K562 (cell line): ENCODE results near the gene DGKA. TPM values are rescaled to one million over a fixed set of nuclear protein-coding genes. Genes with fewer than 3 reads are reported as not detected.

Experiments
- CLOCK ChIP-seq: fragments of 250-450 bp; sonication (Bioruptor Pico); IDR thresholded peaks from 2 replicates; pipeline ENCODE4 v1.4.0; 2020; ENCODE audit warnings: mild to moderate bottlenecking, moderate library complexity, borderline replicate concordance
- CREB5 ChIP-seq: fragments of 250-450 bp; sonication (Bioruptor Pico); IDR thresholded peaks from 2 replicates; pipeline ENCODE4 v1.5.0; 2020; ENCODE audit warnings: mild to moderate bottlenecking
- ELK1 ChIP-seq: sonication (generic); formaldehyde crosslinking; IDR thresholded peaks from 2 replicates; pipeline ENCODE4 v1.8.1; 2022; ENCODE audit warnings: missing genetic modification reagents
- ETS2 ChIP-seq: IDR thresholded peaks from 2 replicates; pipeline ENCODE4 v1.6.1; 2016; ENCODE audit warnings: borderline replicate concordance, missing genetic modification characterization, mild to moderate bottlenecking, moderate library complexity, missing compliant biosample characterization; ENCODE audit not compliant: poor library complexity, severe bottlenecking
- NR0B1 ChIP-seq: fragments of 450-650 bp; IDR thresholded peaks from one replicate; pipeline ENCODE4 v1.6.1; 2018; ENCODE audit warnings: mild to moderate bottlenecking, moderate library complexity; ENCODE audit not compliant: partially characterized antibody
- RAD51 ChIP-seq: fragments of 450-650 bp; IDR thresholded peaks from 2 replicates; pipeline ENCODE4 v1.7.1; 2016; ENCODE audit warnings: low read depth, mild to moderate bottlenecking, borderline replicate concordance
- SP1 ChIP-seq: sonication (generic); formaldehyde crosslinking; IDR thresholded peaks from 2 replicates; pipeline ENCODE4 v1.8.1; 2022; ENCODE audit warnings: mild to moderate bottlenecking, missing genetic modification reagents
- ZMIZ1 ChIP-seq, 2 experiments: fragments of 150-350 bp in 1 of 2; IDR thresholded peaks; 2 replicates each; pipeline ENCODE4 v1.6.1; 2012 to 2016; ENCODE audit warnings: low read depth in 2 of 2, low read length in 2 of 2, mild to moderate bottlenecking in 1 of 2, moderate library complexity in 1 of 2
- polyA plus RNA-seq, 8 experiments: library from polyadenylated mRNA; depleted of rRNA in 4 of 8; stranded (reverse) in 5 of 8; unstranded in 3 of 8; fragments of >200 nt; fragmentation: Nextera tagmentation in 2 of 8; fragmentation: Illumina TruSeq in 1 of 8; extraction: Ambion mirVana in 2 of 8; extraction: Trizol in 1 of 8; gene quantifications; 2 replicates each; pipeline versions ENCODE4 v1.2.1 to v1.2.3, GENCODE V29; 2011 to 2014; ENCODE audit warnings: inconsistent platforms in 1 of 8, missing spikeins in 1 of 8
- total RNA-seq, 7 experiments: library from RNA; depleted of rRNA in 6 of 7; stranded (reverse); fragments of >200 nt in 6 of 7; fragmentation: Illumina TruSeq in 2 of 7; extraction: Trizol in 2 of 7; gene quantifications; 2 replicates each; pipeline versions ENCODE4 v1.2.1 to v1.2.3, GENCODE V29; 2011 to 2021; ENCODE audit warnings: low replicate concordance in 1 of 7

DGKA gene
- total and polyA plus RNA-seq, 9 of the 15 experiments (the other 6 are each of a cell fraction or from before 2014, with no cell fraction given), result 3.4 to 12.4 (median 6.2) TPM

DNA sequence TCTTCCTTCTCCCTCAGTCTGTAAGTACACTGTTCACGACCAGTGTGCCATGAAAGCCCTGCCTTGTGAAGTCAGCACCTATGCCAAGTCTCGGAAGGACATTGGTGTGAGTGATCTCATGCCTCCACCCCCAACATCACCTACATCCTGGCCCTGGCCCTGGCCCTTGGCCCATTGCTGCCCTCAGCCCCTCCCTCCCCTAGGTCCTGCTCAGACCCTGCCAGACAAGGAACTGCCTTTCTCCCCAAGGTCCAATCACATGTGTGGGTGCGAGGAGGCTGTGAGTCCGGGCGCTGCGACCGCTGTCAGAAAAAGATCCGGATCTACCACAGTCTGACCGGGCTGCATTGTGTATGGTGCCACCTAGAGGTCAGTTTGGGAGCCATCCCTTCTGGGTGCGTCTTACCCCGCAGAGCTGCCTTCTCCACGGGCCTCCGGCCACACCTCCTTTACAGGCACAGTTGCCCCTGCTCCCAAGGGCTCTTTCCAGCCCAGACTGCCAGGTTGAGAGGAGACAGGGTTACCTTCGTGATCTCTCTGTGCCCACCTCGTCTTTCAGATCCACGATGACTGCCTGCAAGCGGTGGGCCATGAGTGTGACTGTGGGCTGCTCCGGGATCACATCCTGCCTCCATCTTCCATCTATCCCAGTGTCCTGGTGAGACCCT lies 9.2 kb downstream of the DGKA start (continued):
- TF ChIP-seq ZMIZ1 (IDR thresholded peaks at IDR 0.05; ENCODE audit: low read depth in 2 of 2, low read length in 2 of 2), result no peak
- no peak for TF ChIP-seq CLOCK
- no peak for TF ChIP-seq ELK1
- peak; percentile 37; the same call in 1 of the 2 replicates for TF ChIP-seq SP1 (CRISPR knock-in tag)
- no peak for TF ChIP-seq NR0B1
- TF ChIP-seq ETS2 (tag), result no peak
- no peak for TF ChIP-seq RAD51
- TF ChIP-seq CREB5 (CRISPR knock-in tag), result no peak
